Spleen (tissue), 11 donors: Measurements from ENCODE around the gene TMEM45B. TPM values are rescaled to one million over a fixed set of nuclear protein-coding genes. Genes with fewer than 3 reads are reported as not detected.
"Not testable (repeated sequence)": the region's sequence is repeated elsewhere in the genome, so short reads cannot be mapped to it uniquely, and the experiment has no call there.

Source experiments
- DNase-seq: peaks from one replicate; pipeline ENCODE4 v3.0.0-alpha.2; 2020
- H3K27ac ChIP-seq, 8 donors: fragments of 200-600 bp; sonication (generic) in 7 of 8; 1 replicate in 4 of 8; 2 replicates in 4 of 8; pipeline versions ENCODE4 v1.5.0 to v1.8.0; 2016 to 2021; ENCODE audit warnings: inconsistent platforms in 4 of 8, mild to moderate bottlenecking in 4 of 8, moderate library complexity in 1 of 8
- H3K27me3 ChIP-seq, 7 donors: fragments of 200-600 bp; sonication (generic) in 6 of 7; replicated peaks in 1 of 7; 1 replicate in 4 of 7; 2 replicates in 3 of 7; pipeline versions ENCODE4 v1.5.0 to v1.8.0; 2016 to 2021; ENCODE audit warnings: inconsistent platforms in 3 of 7, mild to moderate bottlenecking in 1 of 7
- H3K36me3 ChIP-seq, 6 donors: fragments of 200-600 bp; sonication (generic) in 5 of 6; 1 replicate in 4 of 6; 2 replicates in 2 of 6; pipeline versions ENCODE4 v1.5.0 to v1.8.0; 2016 to 2021; ENCODE audit warnings: inconsistent platforms in 2 of 6
- H3K4me1 ChIP-seq, 6 donors: fragments of 200-600 bp; sonication (generic) in 5 of 6; 1 replicate in 3 of 6; 2 replicates in 3 of 6; pipeline versions ENCODE4 v1.5.0 to v1.8.0; 2016 to 2021; ENCODE audit warnings: inconsistent platforms in 3 of 6
- H3K4me3 ChIP-seq, 8 donors: fragments of 200-600 bp; sonication (generic) in 7 of 8; 1 replicate in 4 of 8; 2 replicates in 4 of 8; pipeline versions ENCODE4 v1.5.0 to v1.8.0; 2016 to 2021; ENCODE audit warnings: inconsistent platforms in 4 of 8, mild to moderate bottlenecking in 4 of 8, moderate library complexity in 2 of 8
- H3K9me3 ChIP-seq, 8 donors: fragments of 200-600 bp; sonication (generic) in 7 of 8; 1 replicate in 4 of 8; 2 replicates in 4 of 8; pipeline versions ENCODE4 v1.5.0 to v1.8.0; 2016 to 2021; ENCODE audit warnings: inconsistent platforms in 4 of 8
- CTCF ChIP-seq, 11 experiments: fragments of 200-600 bp in 7 of 11; fragments of 450-650 bp in 4 of 11; sonication (generic) in 4 of 11; IDR thresholded peaks in 8 of 11; conservative IDR thresholded peaks in 3 of 11; 1 replicate in 7 of 11; 2 replicates in 4 of 11; pipeline versions ENCODE4 v1.4.0 to v1.8.0; 2016 to 2021; ENCODE audit warnings: antibody characterized with exemption in 11 of 11, inconsistent platforms in 4 of 11, mild to moderate bottlenecking in 1 of 11
- POLR2A ChIP-seq, 3 donors: fragments of 450-650 bp; IDR thresholded peaks; one replicate each; pipeline ENCODE4 v1.5.1; 2017; ENCODE audit warnings: antibody characterized with exemption in 3 of 3, mild to moderate bottlenecking in 1 of 3
- POLR2AphosphoS5 ChIP-seq, 3 donors: sonication (generic); formaldehyde crosslinking; IDR thresholded peaks; one replicate each; pipeline ENCODE4 v1.5.1; 2017; ENCODE audit warnings: antibody characterized with exemption in 3 of 3
- WGBS, 5 donors: extraction: QIAGEN DNeasy Blood & Tissue Kit in 3 of 5; methylation state at CpG; one replicate each; pipeline versions ENCODE4 v1.1.5 to v1.1.7; 2013 to 2018; 5-methylcytosine and 5-hydroxymethylcytosine counted together
- intact Hi-C: fragments of 100-400 bp; cut with DNase I; formaldehyde crosslinking; loops from one replicate; pipeline ENCODE4 v1.15.0; 2023; ENCODE audit warnings: low total_unique reads
- polyA plus RNA-seq, 3 donors: library from polyadenylated mRNA; stranded (reverse); fragments of 200-250 nt; gene quantifications; one replicate each; pipeline ENCODE4 v1.2.1, GENCODE V29; 2013
- total RNA-seq, 7 donors: library from RNA; depleted of rRNA in 3 of 7; stranded (reverse); fragments of >200 nt in 3 of 7; fragmentation: NEBNext Ultra II Directional in 4 of 7; extraction: Animal tissue kit (Norgen Biotek cat#: 25700) in 4 of 7; gene quantifications; one replicate each; pipeline versions ENCODE4 v1.1.0 to v1.2.1, GENCODE V29; 2016 to 2021
- donor health status: healthy with polysubstance abuse.
- donor health status: DM: no; HTN: no; CAD: no; lungs with moderate emphysema.
- donor health status: DM: no; HTN: no; CAD: no.
- donor health status: Bipolar disorder and iron deficiency.
- donor health status: healthy.
- donor health status: DM: no; HTN: no; CAD: no.
- donor health status: DM: yes; HTN: yes; CAD: no.

Gene TMEM45B
- total and polyA plus RNA-seq, 10 donors, result 0.05 to 5.1 (median 0.67) TPM

- H3K9me3 ChIP-seq, result peaks cover 0 to 16% (median 7%) of the 10 kb centered on the region in 8 donors
- 87 to 92% (median 90%) methylated on average over 12 of the region's 12 CpGs for WGBS, 5 donors
- no peaks in the 10 kb centered on the region for H3K36me3 ChIP-seq
- peaks cover 0 to 36% (median 10%) of the 10 kb centered on the region in 7 donors for H3K27me3 ChIP-seq
- intact Hi-C loops, result no loop called here
- DNase-seq, result no peak
- H3K4me1 ChIP-seq, result peaks cover 0 to 13% (median 4%) of the 10 kb centered on the region in 6 donors
- TF ChIP-seq CTCF (IDR thresholded peaks at IDR 0.05 in 8 of 11, conservative IDR thresholded peaks at IDR 0.05 in 3 of 11) (no peak), POLR2A (IDR thresholded peaks at IDR 0.05) (no peak), POLR2AphosphoS5 (IDR thresholded peaks at IDR 0.05) (no peak)
- no peak overlapping the region for H3K27ac ChIP-seq
- no peak overlapping the region for H3K4me3 ChIP-seq
These were observed 2.3 kb upstream of the TMEM45B start for GRCh38 chr11:129813231-129813791.

- intact Hi-C loops, result no loop called here
- Histone ChIP-seq H3K27ac (peak overlapping the region in 1 of 8 donors; percentile 8), H3K4me1 (peaks cover 0 to 13% (median 4%) of the 10 kb centered on the region in 6 donors), H3K36me3 (no peaks in the 10 kb centered on the region), H3K4me3 (peak overlapping the region in 1 of 8 donors; percentile 10), H3K27me3 (peaks cover 0 to 40% (median 10%) of the 10 kb centered on the region in 7 donors), H3K9me3 (peaks cover 0 to 13% (median 5%) of the 10 kb centered on the region in 8 donors)
- peak; percentile 64 for DNase-seq
- WGBS, 5 donors, result 79 to 82% (median 81%) methylated on average over 24 of the region's 24 CpGs
- TF ChIP-seq POLR2AphosphoS5 (IDR thresholded peaks at IDR 0.05) (peak in 2 of 3 donors; percentile 17 to 35), CTCF (IDR thresholded peaks at IDR 0.05 in 8 of 11, conservative IDR thresholded peaks at IDR 0.05 in 3 of 11) (no peak), POLR2A (IDR thresholded peaks at IDR 0.05) (no peak)
These were observed 1.2 kb upstream of the TMEM45B start for GRCh38 chr11:129814244-129815014.

- DNase-seq, result no peak
- H3K27me3 ChIP-seq, result peaks cover 0 to 50% (median 10%) of the 10 kb centered on the region in 7 donors
- H3K4me1 ChIP-seq, result peaks cover 0 to 13% (median 4%) of the 10 kb centered on the region in 6 donors
- H3K27ac ChIP-seq, result no peak overlapping the region
- peaks cover 0 to 11% (median 5%) of the 10 kb centered on the region in 8 donors for H3K9me3 ChIP-seq
- no peak for TF ChIP-seq CTCF (IDR thresholded peaks at IDR 0.05 in 8 of 11, conservative IDR thresholded peaks at IDR 0.05 in 3 of 11)
- no peak for TF ChIP-seq POLR2AphosphoS5 (IDR thresholded peaks at IDR 0.05)
- no peak for TF ChIP-seq POLR2A (IDR thresholded peaks at IDR 0.05)
- WGBS, 5 donors, result 48 to 71% (median 64%) methylated on average over 1 of the region's 1 CpG
- H3K4me3 ChIP-seq, result no peak overlapping the region
- intact Hi-C loops, result no loop called here
- no peaks in the 10 kb centered on the region for H3K36me3 ChIP-seq
These were observed 1.9 kb downstream of the TMEM45B start for GRCh38 chr11:129817534-129818051.

GRCh38 chr11:129818236-129818635 is 2.6 kb downstream of the TMEM45B start:
- intact Hi-C loops, H3K4me3 ChIP-seq, H3K27ac ChIP-seq, H3K36me3 ChIP-seq, DNase-seq: not testable (repeated sequence)
- H3K4me1 ChIP-seq, result peaks cover 0 to 13% (median 4%) of the 10 kb centered on the region in 6 donors
- 88 to 94% (median 91%) methylated on average over 3 of the region's 3 CpGs for WGBS, 5 donors
- H3K27me3 ChIP-seq, result peaks cover 0 to 50% (median 10%) of the 10 kb centered on the region in 7 donors
- peaks cover 0 to 11% (median 5%) of the 10 kb centered on the region in 8 donors for H3K9me3 ChIP-seq
